ENCODE measurements around the gene RASSF6. TPM values are rescaled to one million over a fixed set of nuclear protein-coding genes. Genes with fewer than 3 reads are reported as not detected.

The RASSF6 gene
- total and polyA plus RNA-seq, 2 of the 8 experiments (the other 6 are each of a cell fraction or from before 2014, with no cell fraction given), result 0.03 to 0.28 TPM

DNA sequence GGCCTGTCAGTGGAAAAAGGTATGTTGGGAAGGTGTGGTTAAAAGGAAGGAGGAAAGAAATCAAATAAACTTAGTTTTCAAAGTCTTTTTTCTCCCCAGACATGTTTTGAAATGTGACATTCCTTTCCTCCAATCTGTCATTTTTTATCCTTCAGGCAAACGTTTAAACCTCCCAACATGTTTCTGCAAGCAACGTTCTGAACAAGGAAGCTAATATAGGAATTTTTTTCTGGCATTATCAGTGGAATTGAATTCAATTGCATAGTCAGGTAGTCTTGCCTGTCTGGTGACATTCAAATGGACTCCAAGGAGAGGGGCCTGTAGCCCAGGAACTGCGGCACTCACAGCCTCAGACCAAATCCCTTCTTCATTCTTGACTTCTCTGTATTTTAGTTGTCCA, 30.0 kb upstream of the RASSF6 start (continued):
- no peak for TF ChIP-seq RAD21 (IDR thresholded peaks at IDR 0.05 in 1 of 2, conservative IDR thresholded peaks at IDR 0.05 in 1 of 2; ENCODE audit: low read depth in 2 of 2, low read length in 2 of 2)
- no peak for TF ChIP-seq POLR2AphosphoS5 (IDR thresholded peaks at IDR 0.05; ENCODE audit: low read depth, low read length)
- TF ChIP-seq BRCA1 (IDR thresholded peaks at IDR 0.05; ENCODE audit: low read depth, low read length), result no peak
- TF ChIP-seq MAX (IDR thresholded peaks at IDR 0.05), result no peak
- TF ChIP-seq, protein P1, sequence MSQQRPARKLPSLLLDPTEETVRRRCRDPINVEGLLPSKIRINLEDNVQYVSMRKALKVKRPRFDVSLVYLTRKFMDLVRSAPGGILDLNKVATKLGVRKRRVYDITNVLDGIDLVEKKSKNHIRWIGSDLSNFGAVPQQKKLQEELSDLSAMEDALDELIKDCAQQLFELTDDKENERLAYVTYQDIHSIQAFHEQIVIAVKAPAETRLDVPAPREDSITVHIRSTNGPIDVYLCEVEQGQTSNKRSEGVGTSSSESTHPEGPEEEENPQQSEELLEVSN (IDR thresholded peaks at IDR 0.05), result no peak
- no peak for TF ChIP-seq TCF12 (IDR thresholded peaks at IDR 0.05; ENCODE audit: low read depth, low read length)

All from H1 (cell line).